Spleen (tissue), 11 donors: ENCODE measurements around the gene HDHD3. TPM values are rescaled to one million over a fixed set of nuclear protein-coding genes. Genes with fewer than 3 reads are reported as not detected.

Experiments used
- DNase-seq: peaks from one replicate; pipeline ENCODE4 v3.0.0-alpha.2; 2020
- H3K27ac ChIP-seq, 8 donors: fragments of 200-600 bp; sonication (generic) in 7 of 8; 1 replicate in 4 of 8; 2 replicates in 4 of 8; pipeline versions ENCODE4 v1.5.0 to v1.8.0; 2016 to 2021; ENCODE audit warnings: inconsistent platforms in 4 of 8, mild to moderate bottlenecking in 4 of 8, moderate library complexity in 1 of 8
- H3K27me3 ChIP-seq, 7 donors: fragments of 200-600 bp; sonication (generic) in 6 of 7; replicated peaks in 1 of 7; 1 replicate in 4 of 7; 2 replicates in 3 of 7; pipeline versions ENCODE4 v1.5.0 to v1.8.0; 2016 to 2021; ENCODE audit warnings: inconsistent platforms in 3 of 7, mild to moderate bottlenecking in 1 of 7
- H3K36me3 ChIP-seq, 6 donors: fragments of 200-600 bp; sonication (generic) in 5 of 6; 1 replicate in 4 of 6; 2 replicates in 2 of 6; pipeline versions ENCODE4 v1.5.0 to v1.8.0; 2016 to 2021; ENCODE audit warnings: inconsistent platforms in 2 of 6
- H3K4me1 ChIP-seq, 6 donors: fragments of 200-600 bp; sonication (generic) in 5 of 6; 1 replicate in 3 of 6; 2 replicates in 3 of 6; pipeline versions ENCODE4 v1.5.0 to v1.8.0; 2016 to 2021; ENCODE audit warnings: inconsistent platforms in 3 of 6
- H3K4me3 ChIP-seq, 8 donors: fragments of 200-600 bp; sonication (generic) in 7 of 8; 1 replicate in 4 of 8; 2 replicates in 4 of 8; pipeline versions ENCODE4 v1.5.0 to v1.8.0; 2016 to 2021; ENCODE audit warnings: inconsistent platforms in 4 of 8, mild to moderate bottlenecking in 4 of 8, moderate library complexity in 2 of 8
- H3K9me3 ChIP-seq, 8 donors: fragments of 200-600 bp; sonication (generic) in 7 of 8; 1 replicate in 4 of 8; 2 replicates in 4 of 8; pipeline versions ENCODE4 v1.5.0 to v1.8.0; 2016 to 2021; ENCODE audit warnings: inconsistent platforms in 4 of 8
- POLR2A ChIP-seq, 3 donors: fragments of 450-650 bp; IDR thresholded peaks; one replicate each; pipeline ENCODE4 v1.5.1; 2017; ENCODE audit warnings: antibody characterized with exemption in 3 of 3, mild to moderate bottlenecking in 1 of 3
- POLR2AphosphoS5 ChIP-seq, 3 donors: sonication (generic); formaldehyde crosslinking; IDR thresholded peaks; one replicate each; pipeline ENCODE4 v1.5.1; 2017; ENCODE audit warnings: antibody characterized with exemption in 3 of 3
- WGBS, 5 donors: extraction: QIAGEN DNeasy Blood & Tissue Kit in 3 of 5; methylation state at CpG; one replicate each; pipeline versions ENCODE4 v1.1.5 to v1.1.7; 2013 to 2018; 5-methylcytosine and 5-hydroxymethylcytosine counted together
- intact Hi-C: fragments of 100-400 bp; cut with DNase I; formaldehyde crosslinking; loops from one replicate; pipeline ENCODE4 v1.15.0; 2023; ENCODE audit warnings: low total_unique reads
- polyA plus RNA-seq, 3 donors: library from polyadenylated mRNA; stranded (reverse); fragments of 200-250 nt; gene quantifications; one replicate each; pipeline ENCODE4 v1.2.1, GENCODE V29; 2013
- total RNA-seq, 7 donors: library from RNA; depleted of rRNA in 3 of 7; stranded (reverse); fragments of >200 nt in 3 of 7; fragmentation: NEBNext Ultra II Directional in 4 of 7; extraction: Animal tissue kit (Norgen Biotek cat#: 25700) in 4 of 7; gene quantifications; one replicate each; pipeline versions ENCODE4 v1.1.0 to v1.2.1, GENCODE V29; 2016 to 2021
- TF ChIP-seq, protein P1 (sequence below), 11 experiments: fragments of 200-600 bp in 7 of 11; fragments of 450-650 bp in 4 of 11; sonication (generic) in 4 of 11; IDR thresholded peaks in 8 of 11; conservative IDR thresholded peaks in 3 of 11; 1 replicate in 7 of 11; 2 replicates in 4 of 11; pipeline versions ENCODE4 v1.4.0 to v1.8.0; 2016 to 2021; ENCODE audit warnings: antibody characterized with exemption in 11 of 11, inconsistent platforms in 4 of 11, mild to moderate bottlenecking in 1 of 11
- donor health status: healthy with polysubstance abuse.
- donor health status: DM: no; HTN: no; CAD: no; lungs with moderate emphysema.
- donor health status: DM: no; HTN: no; CAD: no.
- donor health status: Bipolar disorder and iron deficiency.
- donor health status: healthy.
- donor health status: DM: no; HTN: no; CAD: no.
- donor health status: DM: yes; HTN: yes; CAD: no.

Gene HDHD3
- total and polyA plus RNA-seq, 10 donors, result 13.5 to 38.3 (median 17.6) TPM

DNA sequence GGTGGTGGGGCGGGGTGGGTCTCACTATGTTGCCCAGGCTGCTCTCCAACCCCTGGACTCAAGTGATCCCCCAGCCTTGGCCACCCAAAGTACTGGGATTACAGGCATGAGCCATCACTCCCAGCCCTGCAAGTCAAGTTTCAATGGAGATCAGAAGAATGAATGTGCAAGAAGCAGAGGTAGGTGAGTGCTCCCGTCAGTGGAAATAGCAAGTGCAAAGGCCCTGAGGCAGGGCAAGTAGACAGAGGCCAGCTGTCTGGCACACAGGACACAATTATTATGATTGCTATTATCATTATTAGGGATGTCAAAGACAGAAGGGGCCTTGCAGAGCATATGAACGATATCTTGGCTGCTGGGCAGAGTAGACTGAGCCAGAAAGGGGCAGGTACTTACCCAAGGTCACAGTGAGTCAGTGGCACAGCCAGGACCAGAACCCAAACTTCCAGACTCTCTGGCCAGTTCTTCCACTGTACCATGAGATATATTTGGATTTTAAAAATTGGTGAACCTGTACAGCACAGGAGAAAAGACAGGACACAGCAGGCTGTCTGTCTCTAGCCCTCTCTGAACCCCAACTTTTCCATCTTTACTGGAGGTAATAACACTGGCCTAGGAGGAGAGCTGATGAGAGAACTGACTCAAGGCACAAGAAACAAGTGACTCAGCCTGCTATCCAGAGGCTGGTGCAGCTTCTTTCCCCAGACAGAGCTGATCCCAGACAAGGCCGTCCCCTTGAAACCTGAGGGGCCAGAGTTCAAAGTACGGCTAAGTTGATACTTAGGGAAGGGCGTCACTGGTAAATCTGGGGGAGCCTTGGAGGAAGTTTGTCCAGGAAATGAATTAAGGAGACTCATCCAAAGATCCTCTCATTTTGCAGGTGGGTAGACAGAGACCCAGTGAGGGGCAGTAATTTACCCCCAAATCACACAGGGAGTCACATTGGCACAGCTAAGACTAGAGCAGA, 1.4 kb downstream of the HDHD3 start:
- 82 to 91% (median 88%) methylated on average over 6 of the region's 6 CpGs for WGBS, 5 donors
- TF ChIP-seq POLR2AphosphoS5 (IDR thresholded peaks at IDR 0.05) (no peak), POLR2A (IDR thresholded peaks at IDR 0.05) (no peak)
- TF ChIP-seq, protein P1, sequence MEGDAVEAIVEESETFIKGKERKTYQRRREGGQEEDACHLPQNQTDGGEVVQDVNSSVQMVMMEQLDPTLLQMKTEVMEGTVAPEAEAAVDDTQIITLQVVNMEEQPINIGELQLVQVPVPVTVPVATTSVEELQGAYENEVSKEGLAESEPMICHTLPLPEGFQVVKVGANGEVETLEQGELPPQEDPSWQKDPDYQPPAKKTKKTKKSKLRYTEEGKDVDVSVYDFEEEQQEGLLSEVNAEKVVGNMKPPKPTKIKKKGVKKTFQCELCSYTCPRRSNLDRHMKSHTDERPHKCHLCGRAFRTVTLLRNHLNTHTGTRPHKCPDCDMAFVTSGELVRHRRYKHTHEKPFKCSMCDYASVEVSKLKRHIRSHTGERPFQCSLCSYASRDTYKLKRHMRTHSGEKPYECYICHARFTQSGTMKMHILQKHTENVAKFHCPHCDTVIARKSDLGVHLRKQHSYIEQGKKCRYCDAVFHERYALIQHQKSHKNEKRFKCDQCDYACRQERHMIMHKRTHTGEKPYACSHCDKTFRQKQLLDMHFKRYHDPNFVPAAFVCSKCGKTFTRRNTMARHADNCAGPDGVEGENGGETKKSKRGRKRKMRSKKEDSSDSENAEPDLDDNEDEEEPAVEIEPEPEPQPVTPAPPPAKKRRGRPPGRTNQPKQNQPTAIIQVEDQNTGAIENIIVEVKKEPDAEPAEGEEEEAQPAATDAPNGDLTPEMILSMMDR (IDR thresholded peaks at IDR 0.05 in 8 of 11, conservative IDR thresholded peaks at IDR 0.05 in 3 of 11), result no peak
- intact Hi-C loops, result no loop called here
- Histone ChIP-seq H3K36me3 (peaks cover 0 to 33% (median 22%) of the 10 kb centered on the region in 6 donors), H3K4me1 (peaks cover 0 to 28% (median 17%) of the 10 kb centered on the region in 6 donors), H3K4me3 (peak overlapping the region in 6 of 8 donors; percentile 65 to 90 (median 80)), H3K27me3 (no peaks in the 10 kb centered on the region), H3K9me3 (no peaks in the 10 kb centered on the region), H3K27ac (peak overlapping the region in 2 of 8 donors; percentile 5 to 14)
- peak; percentile 33 for DNase-seq

DNA sequence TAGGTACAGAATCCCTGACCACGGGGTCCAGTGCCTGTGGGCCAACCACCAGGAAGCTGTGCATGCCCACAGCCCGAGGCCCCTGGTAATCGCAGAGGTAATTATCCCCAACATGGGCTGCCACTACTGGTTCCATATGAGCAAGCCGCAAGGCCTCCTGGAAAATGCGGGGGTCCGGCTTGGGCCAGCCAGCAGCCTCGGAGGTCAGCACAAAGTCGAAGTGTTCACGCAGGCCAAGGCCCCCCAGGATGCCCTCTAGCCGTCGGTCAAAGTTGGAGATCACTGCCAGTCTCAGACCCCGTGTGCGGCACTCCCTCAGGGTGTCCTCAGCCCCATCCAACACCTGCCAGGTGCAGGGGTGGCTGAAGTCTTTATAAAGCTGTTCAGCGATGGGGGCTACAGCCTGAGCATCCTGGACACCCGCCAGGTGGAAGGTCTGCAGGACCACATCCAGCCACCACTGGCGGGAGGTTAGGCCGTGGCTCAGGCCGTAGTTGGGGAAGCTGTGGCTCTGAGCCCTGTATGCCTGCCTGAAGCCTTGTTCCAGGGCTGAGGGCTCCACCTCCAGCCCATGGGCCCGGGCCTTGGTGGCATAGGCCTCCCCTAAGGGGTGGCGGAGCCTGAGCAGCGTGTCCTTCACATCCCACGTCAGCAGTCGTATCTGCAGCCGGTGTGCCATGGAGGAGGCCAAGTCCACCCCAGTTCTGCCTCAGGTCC, 3.0 kb downstream of the HDHD3 start:
- peak in 1 of 3 donors; percentile 16 for TF ChIP-seq POLR2AphosphoS5 (IDR thresholded peaks at IDR 0.05)
- TF ChIP-seq, protein P1 (IDR thresholded peaks at IDR 0.05 in 8 of 11, conservative IDR thresholded peaks at IDR 0.05 in 3 of 11), result no peak
- no peak for TF ChIP-seq POLR2A (IDR thresholded peaks at IDR 0.05)
- Histone ChIP-seq H3K9me3 (no peaks in the 10 kb centered on the region), H3K27ac (no peak overlapping the region), H3K27me3 (no peaks in the 10 kb centered on the region), H3K36me3 (peaks cover 0 to 33% (median 22%) of the 10 kb centered on the region in 6 donors), H3K4me3 (no peak overlapping the region), H3K4me1 (peaks cover 0 to 28% (median 17%) of the 10 kb centered on the region in 6 donors)
- peak; percentile 72 for DNase-seq
- intact Hi-C loops, result no loop called here
- 91 to 95% (median 93%) methylated on average over 7 to 24 of the region's 24 CpGs for WGBS, 5 donors

DNA sequence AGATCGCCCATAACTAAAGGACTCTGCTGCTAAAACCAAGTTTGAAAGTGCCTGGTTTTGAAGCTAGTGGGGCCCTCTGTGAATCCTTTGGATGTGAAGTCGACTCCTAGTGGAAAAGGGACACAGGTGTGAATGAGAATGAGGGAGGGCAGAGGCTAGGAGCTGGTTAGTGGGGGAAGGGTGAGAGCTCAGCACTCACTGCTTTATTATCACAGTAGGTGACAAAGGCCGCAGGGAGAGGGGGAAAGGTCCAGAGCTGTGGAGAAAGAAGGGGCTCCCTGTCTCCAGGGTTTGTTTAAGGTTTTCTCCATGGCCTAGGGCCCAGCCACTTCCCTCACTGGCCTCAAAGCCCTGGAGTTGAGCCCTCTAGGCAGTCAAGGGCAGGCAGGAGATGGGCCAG, 3.5 kb downstream of the HDHD3 start:
- H3K27me3 ChIP-seq, result no peaks in the 10 kb centered on the region
- no peak for DNase-seq
- H3K36me3 ChIP-seq, result peaks cover 0 to 33% (median 22%) of the 10 kb centered on the region in 6 donors
- no peaks in the 10 kb centered on the region for H3K9me3 ChIP-seq
- TF ChIP-seq POLR2A (IDR thresholded peaks at IDR 0.05), result no peak
- H3K4me3 ChIP-seq, result no peak overlapping the region
- 72 to 88% (median 81%) methylated on average over 3 of the region's 3 CpGs for WGBS, 5 donors
- peaks cover 0 to 28% (median 17%) of the 10 kb centered on the region in 6 donors for H3K4me1 ChIP-seq
- H3K27ac ChIP-seq, result no peak overlapping the region
- intact Hi-C loops, result no loop called here

DNA sequence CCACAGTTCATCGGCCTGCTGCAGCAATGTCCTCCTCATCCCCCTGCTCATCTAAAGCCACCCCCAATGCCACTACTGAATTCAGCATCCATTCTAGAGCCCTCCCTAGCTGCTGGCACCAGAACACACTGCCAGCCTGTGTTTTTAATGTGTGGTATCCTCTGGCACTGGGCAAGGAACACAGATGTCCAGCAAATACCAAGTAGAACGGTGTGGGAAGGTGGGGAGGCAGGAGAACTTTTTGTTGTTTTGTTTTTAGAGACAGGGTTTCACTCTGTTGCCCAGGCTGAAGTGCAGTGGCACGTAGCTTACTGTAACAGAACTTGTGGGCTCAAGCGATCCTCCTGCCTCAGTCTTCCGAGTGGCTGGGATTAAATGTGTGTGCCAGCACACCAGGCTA, 4.7 kb downstream of the HDHD3 start:
- 93 to 98% (median 96%) methylated on average over 5 of the region's 5 CpGs for WGBS, 5 donors
- H3K4me3 ChIP-seq, result no peak overlapping the region
- H3K36me3 ChIP-seq, result peaks cover 0 to 33% (median 22%) of the 10 kb centered on the region in 6 donors
- H3K27me3 ChIP-seq, result no peaks in the 10 kb centered on the region
- peak; percentile 21 for DNase-seq
- peaks cover 0 to 22% (median 13%) of the 10 kb centered on the region in 6 donors for H3K4me1 ChIP-seq
- no peaks in the 10 kb centered on the region for H3K9me3 ChIP-seq
- H3K27ac ChIP-seq, result no peak overlapping the region
- TF ChIP-seq POLR2AphosphoS5 (IDR thresholded peaks at IDR 0.05) (no peak), POLR2A (IDR thresholded peaks at IDR 0.05) (no peak)
- TF ChIP-seq, protein P1 (IDR thresholded peaks at IDR 0.05 in 8 of 11, conservative IDR thresholded peaks at IDR 0.05 in 3 of 11), result no peak
- intact Hi-C loops, result no loop called here
